ENCODE results near the gene CAPZB. TPM values are rescaled to one million over a fixed set of nuclear protein-coding genes. Genes with fewer than 3 reads are reported as not detected.

CAPZB gene
- total RNA-seq, 2 experiments from 2014 or later: 492 to 518 TPM

DNA sequence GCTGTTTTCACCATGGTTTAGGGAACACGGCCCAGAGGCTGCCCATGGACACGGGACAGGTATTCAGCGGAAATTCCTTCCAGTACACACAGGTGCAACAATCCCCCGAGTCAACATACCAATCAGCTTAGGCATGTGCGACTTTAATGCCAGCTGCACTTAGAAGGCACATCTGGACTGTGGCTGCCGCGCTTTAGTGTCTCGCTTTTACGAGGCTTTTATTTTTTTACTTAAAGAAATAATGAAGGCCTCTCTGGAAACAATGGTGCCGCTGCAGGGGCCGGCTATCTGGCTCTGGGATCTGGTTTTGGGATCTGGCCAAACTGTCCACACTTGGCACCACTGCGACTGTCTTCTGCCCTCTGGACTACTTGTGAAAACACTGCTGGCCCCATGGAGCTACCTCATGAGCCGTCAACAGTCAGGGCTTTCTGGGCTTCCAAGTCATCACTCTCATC lies 117.7 kb downstream of the CAPZB start:
- ChIA-PET CTCF (interaction anchor here (1.0 to 1.5 kb wide), 2 partner anchors 8 to 24 kb away, joined by 3 to 4 read pairs; no protein-coding TSS in a partner anchor), POLR2A (no interaction called here)
- no peaks in the 10 kb centered on the region for H3K27me3 Mint-ChIP-seq (ENCODE audit: low read depth)
- H3K4me1 Mint-ChIP-seq (ENCODE audit: low read depth): peaks cover 3% of the 10 kb centered on the region
- H3K36me3 Mint-ChIP-seq (ENCODE audit: low read depth): peaks cover 14% of the 10 kb centered on the region
- no peak overlapping the region for H3K27ac Mint-ChIP-seq
- ATAC-seq (no peak), DNase-seq (no peak)
- no peaks in the 10 kb centered on the region for H3K9me3 Mint-ChIP-seq (ENCODE audit: insufficient read depth)
- H3K4me3 Mint-ChIP-seq: no peak overlapping the region

DNA sequence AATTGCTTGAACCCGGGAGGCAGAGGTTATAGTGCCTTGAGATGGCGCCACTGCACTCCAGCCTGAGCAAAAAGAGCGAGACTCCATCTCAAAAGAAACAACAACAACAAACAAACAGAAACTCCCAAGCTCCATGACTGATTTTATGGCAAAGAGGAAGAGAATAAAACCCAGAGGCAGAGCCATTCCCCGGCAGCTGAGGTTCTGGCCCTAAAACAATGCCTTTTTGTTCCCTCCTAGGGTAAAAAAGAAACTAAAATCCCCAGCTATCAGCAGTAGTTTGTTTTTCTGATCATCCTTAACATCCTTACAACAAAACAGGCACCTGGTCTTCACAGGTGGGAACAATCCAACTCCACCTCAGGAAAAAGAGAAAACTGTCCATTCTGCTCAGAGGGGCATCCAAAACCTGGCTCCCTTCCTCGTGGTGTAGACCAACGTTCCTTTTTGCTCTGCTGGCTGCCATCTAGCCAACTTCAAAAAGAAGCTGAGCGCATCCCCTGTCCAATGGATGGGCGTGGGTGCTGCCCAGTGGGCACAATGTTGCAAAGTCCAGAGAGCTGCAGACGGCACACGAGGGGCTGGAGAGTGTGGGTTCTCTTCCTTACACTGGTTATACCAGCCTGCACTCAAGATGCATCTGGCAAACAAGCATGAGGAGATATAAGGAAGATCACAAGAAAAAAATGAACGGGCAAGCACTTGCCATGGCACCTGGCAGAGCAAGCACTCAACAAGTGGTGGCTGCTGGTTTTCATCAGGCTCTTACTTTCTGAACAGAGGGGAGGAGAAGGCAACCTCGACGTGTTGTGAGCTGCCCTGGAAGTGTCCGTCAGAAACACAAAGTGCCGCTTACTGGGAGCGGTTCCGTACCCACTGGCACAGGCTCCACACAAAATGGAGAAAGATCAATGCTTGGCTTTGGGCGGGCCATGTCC lies 118.5 kb downstream of the CAPZB start:
- POLR2A ChIA-PET: no interaction called here
- no peak for ATAC-seq
- H3K4me3 Mint-ChIP-seq: no peak overlapping the region
- CTCF ChIA-PET: interaction anchor here (1.0 to 1.5 kb wide), 2 partner anchors 8 to 23 kb away, joined by 3 to 4 read pairs; no protein-coding TSS in a partner anchor
- H3K27ac Mint-ChIP-seq: peak overlapping the region; percentile 64
- peaks cover 10% of the 10 kb centered on the region for H3K36me3 Mint-ChIP-seq (ENCODE audit: low read depth)
- peaks cover 7% of the 10 kb centered on the region for H3K4me1 Mint-ChIP-seq (ENCODE audit: low read depth)
- no peaks in the 10 kb centered on the region for H3K9me3 Mint-ChIP-seq (ENCODE audit: insufficient read depth)
- no peak for DNase-seq
- H3K27me3 Mint-ChIP-seq (ENCODE audit: low read depth): no peaks in the 10 kb centered on the region

DNA sequence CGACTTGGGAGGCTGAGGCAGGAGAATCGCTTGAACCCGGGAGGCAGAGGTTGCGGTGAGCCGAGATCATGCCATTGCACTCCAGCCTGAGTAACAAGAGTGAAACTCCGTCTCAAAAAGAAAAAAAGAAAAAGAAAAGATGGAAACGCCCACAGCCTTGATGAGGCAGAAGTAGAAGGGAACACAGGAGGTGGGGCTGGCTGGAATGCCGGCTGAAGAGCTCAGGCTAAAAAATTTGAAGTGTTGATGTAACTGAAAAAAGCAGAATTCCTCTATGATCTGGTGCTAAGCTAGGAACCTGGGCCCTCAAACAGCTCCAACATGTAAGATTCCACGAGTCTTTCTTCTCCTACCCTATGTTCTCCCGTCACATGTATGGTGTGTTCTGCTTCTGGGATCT lies 119.6 kb downstream of the CAPZB start:
- POLR2A ChIA-PET: no interaction called here
- no peak for DNase-seq
- Mint-ChIP-seq H3K4me1 (ENCODE audit: low read depth) (peaks cover 15% of the 10 kb centered on the region), H3K36me3 (ENCODE audit: low read depth) (peaks cover 10% of the 10 kb centered on the region), H3K27me3 (ENCODE audit: low read depth) (no peaks in the 10 kb centered on the region), H3K4me3 (no peak overlapping the region), H3K27ac (no peak overlapping the region), H3K9me3 (ENCODE audit: insufficient read depth) (no peaks in the 10 kb centered on the region)
- CTCF ChIA-PET: no interaction called here
- no peak for ATAC-seq

DNA sequence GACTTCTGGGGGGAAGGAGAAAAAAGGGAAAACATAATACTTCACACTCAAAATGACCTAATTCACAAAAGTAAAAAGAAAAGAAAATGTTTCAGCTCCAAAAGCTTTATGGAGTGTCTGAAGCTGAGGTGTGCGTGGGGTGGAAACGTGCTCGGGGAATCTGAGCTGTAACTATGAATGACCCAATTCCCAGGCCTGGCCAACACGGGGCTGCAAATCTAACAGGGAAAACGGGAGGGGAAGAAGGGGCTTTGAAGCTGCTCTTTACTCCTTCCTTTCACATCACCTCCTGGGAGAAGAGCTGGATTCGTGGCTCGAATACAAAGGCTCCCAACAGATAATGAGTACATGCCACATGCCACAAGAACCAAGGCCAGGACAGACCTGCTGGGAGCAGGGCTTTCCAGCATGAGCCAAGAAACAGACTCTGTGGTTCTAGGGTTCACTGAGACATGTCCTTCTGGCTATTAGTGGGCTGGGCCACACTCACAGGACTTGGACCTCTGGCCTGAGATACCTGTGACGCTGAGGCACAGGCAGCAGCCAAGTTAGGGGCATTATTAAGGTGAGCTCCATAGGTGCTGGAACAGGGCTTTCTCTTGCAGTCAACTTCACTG lies 121.7 kb downstream of the CAPZB start:
- POLR2A ChIA-PET: interaction anchor here (1.0 kb wide), 1 partner anchor 23 kb away, joined by 3 read pairs; no protein-coding TSS in a partner anchor
- H3K27ac Mint-ChIP-seq: peak overlapping the region; percentile 39
- ATAC-seq (no peak), DNase-seq (no peak)
- peaks cover 11% of the 10 kb centered on the region for H3K36me3 Mint-ChIP-seq (ENCODE audit: low read depth)
- no peak overlapping the region for H3K4me3 Mint-ChIP-seq
- peaks cover 31% of the 10 kb centered on the region for H3K4me1 Mint-ChIP-seq (ENCODE audit: low read depth)
- H3K9me3 Mint-ChIP-seq (ENCODE audit: insufficient read depth): no peaks in the 10 kb centered on the region
- CTCF ChIA-PET: interaction anchor here (0.5 to 1.3 kb wide), 4 partner anchors 11 to 219 kb away, joined by 3 to 4 read pairs (median 3); no protein-coding TSS in a partner anchor
- H3K27me3 Mint-ChIP-seq (ENCODE audit: low read depth): no peaks in the 10 kb centered on the region

GRCh38 chr1:19361611-19362147 lies 123.7 kb downstream of the CAPZB start:
- Mint-ChIP-seq H3K27me3 (ENCODE audit: low read depth) (no peaks in the 10 kb centered on the region), H3K4me3 (no peak overlapping the region), H3K27ac (no peak overlapping the region), H3K9me3 (ENCODE audit: insufficient read depth) (no peaks in the 10 kb centered on the region), H3K4me1 (ENCODE audit: low read depth) (peaks cover 30% of the 10 kb centered on the region), H3K36me3 (ENCODE audit: low read depth) (peaks cover 18% of the 10 kb centered on the region)
- POLR2A ChIA-PET: no interaction called here
- CTCF ChIA-PET: no interaction called here
- DNase-seq: no peak
- no peak for ATAC-seq

DNA sequence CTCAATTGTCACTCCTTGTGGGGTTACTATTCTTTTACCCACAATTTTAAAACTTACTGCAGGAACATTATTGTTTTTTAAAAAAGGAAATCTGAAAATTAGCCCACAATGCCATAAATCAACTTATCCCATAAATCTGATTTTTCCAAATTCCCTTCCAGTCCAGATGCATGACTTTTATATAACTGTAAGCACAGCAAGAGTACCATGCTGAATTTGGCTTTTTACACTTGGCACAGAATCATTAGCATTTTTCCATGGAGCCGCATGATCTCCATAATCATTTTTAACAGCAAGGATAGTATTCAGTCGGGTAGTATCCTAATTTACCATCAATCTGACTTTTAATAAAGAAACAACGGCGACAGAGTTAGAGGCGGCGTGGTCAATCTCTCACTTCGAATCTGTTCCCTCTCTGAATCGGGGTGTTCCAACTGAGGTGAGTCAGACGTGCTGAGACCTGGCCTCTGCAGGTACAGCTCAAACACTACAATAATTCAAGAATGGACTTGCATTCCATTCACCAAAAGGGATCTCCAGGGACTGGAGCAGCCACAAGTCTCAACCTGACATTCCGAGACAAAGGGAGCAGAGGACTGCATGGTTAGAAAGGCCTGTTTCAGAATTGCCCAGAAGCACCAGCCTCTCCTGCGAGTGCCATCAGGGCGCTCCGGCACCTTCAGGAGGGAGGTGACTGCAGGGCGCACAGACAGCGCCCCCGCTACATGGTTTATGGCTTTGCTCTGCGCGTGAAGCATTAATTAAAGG lies 124.3 kb downstream of the CAPZB start:
- ChIA-PET CTCF (interaction anchor here (0.8 kb wide), 1 partner anchor 221 kb away, joined by 3 read pairs; no protein-coding TSS in a partner anchor), POLR2A (no interaction called here)
- DNase-seq (no peak), ATAC-seq (no peak)
- Mint-ChIP-seq H3K27ac (no peak overlapping the region), H3K36me3 (ENCODE audit: low read depth) (peaks cover 22% of the 10 kb centered on the region), H3K4me3 (no peak overlapping the region), H3K9me3 (ENCODE audit: insufficient read depth) (no peaks in the 10 kb centered on the region), H3K4me1 (ENCODE audit: low read depth) (peaks cover 30% of the 10 kb centered on the region), H3K27me3 (ENCODE audit: low read depth) (no peaks in the 10 kb centered on the region)

GRCh38 chr1:19360432-19360831 lies 124.9 kb downstream of the CAPZB start:
- CTCF ChIA-PET: interaction anchor here (0.8 kb wide), 1 partner anchor 222 kb away, joined by 3 read pairs; no protein-coding TSS in a partner anchor
- peaks cover 28% of the 10 kb centered on the region for H3K36me3 Mint-ChIP-seq (ENCODE audit: low read depth)

GRCh38 chr1:19360016-19360415 lies 125.3 kb downstream of the CAPZB start:
- H3K4me3 Mint-ChIP-seq: peak overlapping the region; percentile 12
- H3K9me3 Mint-ChIP-seq (ENCODE audit: insufficient read depth): no peaks in the 10 kb centered on the region
- ATAC-seq (peak; percentile 61), DNase-seq (no peak)
- no peaks in the 10 kb centered on the region for H3K27me3 Mint-ChIP-seq (ENCODE audit: low read depth)
- CTCF ChIA-PET: interaction anchor here (1.4 kb wide), 1 partner anchor 302 kb away, joined by 3 read pairs; no protein-coding TSS in a partner anchor
- peak overlapping the region; percentile 72 for H3K27ac Mint-ChIP-seq
- POLR2A ChIA-PET: no interaction called here
- H3K36me3 Mint-ChIP-seq (ENCODE audit: low read depth): peaks cover 28% of the 10 kb centered on the region
- peaks cover 30% of the 10 kb centered on the region for H3K4me1 Mint-ChIP-seq (ENCODE audit: low read depth)

More at GRCh38 chr1:19360432-19360831, 124.9 kb downstream of the CAPZB start:
- POLR2A ChIA-PET: no interaction called here
- Mint-ChIP-seq H3K27ac (peak overlapping the region; percentile 72), H3K4me1 (ENCODE audit: low read depth) (peaks cover 30% of the 10 kb centered on the region), H3K9me3 (ENCODE audit: insufficient read depth) (no peaks in the 10 kb centered on the region), H3K4me3 (no peak overlapping the region), H3K27me3 (ENCODE audit: low read depth) (no peaks in the 10 kb centered on the region)
- ATAC-seq (no peak), DNase-seq (no peak)

DNA sequence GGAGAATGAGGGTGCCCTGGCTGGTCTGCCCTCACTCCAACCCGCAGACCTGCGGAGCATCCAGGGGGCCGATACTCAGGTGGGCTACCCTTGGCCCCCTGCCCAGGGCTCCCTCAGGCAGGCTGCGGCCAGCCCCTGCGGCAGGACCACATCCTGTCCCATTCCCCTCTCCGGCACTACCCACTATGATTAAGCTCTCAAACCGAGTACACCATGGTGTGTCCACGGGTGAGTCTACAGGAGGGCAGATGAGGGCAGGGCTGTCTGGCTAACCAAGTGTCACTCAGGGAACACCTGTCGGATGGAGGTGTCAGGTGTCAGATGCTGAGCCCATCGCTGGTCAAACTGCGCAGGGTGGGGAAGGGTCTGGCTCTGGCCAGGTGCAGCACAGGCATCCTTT lies 126.0 kb downstream of the CAPZB start:
- Mint-ChIP-seq H3K27me3 (ENCODE audit: low read depth) (no peaks in the 10 kb centered on the region), H3K4me3 (no peak overlapping the region), H3K9me3 (ENCODE audit: insufficient read depth) (no peaks in the 10 kb centered on the region), H3K27ac (peak overlapping the region; percentile 72), H3K36me3 (ENCODE audit: low read depth) (peaks cover 34% of the 10 kb centered on the region), H3K4me1 (ENCODE audit: low read depth) (peaks cover 30% of the 10 kb centered on the region)
- ChIA-PET POLR2A (no interaction called here), CTCF (interaction anchor here (0.7 to 1.4 kb wide), 2 partner anchors 302 to 350 kb away, joined by 3 read pairs; no protein-coding TSS in a partner anchor)
- DNase-seq: no peak
- ATAC-seq: no peak

GRCh38 chr1:19358710-19359109 lies 126.6 kb downstream of the CAPZB start:
- H3K27me3 Mint-ChIP-seq (ENCODE audit: low read depth): no peaks in the 10 kb centered on the region
- H3K36me3 Mint-ChIP-seq (ENCODE audit: low read depth): peaks cover 37% of the 10 kb centered on the region
- no peak overlapping the region for H3K27ac Mint-ChIP-seq
- CTCF ChIA-PET: interaction anchor here (0.7 to 1.4 kb wide), 2 partner anchors 303 to 351 kb away, joined by 3 read pairs; no protein-coding TSS in a partner anchor
- H3K4me1 Mint-ChIP-seq (ENCODE audit: low read depth): peaks cover 30% of the 10 kb centered on the region
- no peak overlapping the region for H3K4me3 Mint-ChIP-seq
- no peak for DNase-seq
- POLR2A ChIA-PET: no interaction called here
- no peak for ATAC-seq
- no peaks in the 10 kb centered on the region for H3K9me3 Mint-ChIP-seq (ENCODE audit: insufficient read depth)

DNA sequence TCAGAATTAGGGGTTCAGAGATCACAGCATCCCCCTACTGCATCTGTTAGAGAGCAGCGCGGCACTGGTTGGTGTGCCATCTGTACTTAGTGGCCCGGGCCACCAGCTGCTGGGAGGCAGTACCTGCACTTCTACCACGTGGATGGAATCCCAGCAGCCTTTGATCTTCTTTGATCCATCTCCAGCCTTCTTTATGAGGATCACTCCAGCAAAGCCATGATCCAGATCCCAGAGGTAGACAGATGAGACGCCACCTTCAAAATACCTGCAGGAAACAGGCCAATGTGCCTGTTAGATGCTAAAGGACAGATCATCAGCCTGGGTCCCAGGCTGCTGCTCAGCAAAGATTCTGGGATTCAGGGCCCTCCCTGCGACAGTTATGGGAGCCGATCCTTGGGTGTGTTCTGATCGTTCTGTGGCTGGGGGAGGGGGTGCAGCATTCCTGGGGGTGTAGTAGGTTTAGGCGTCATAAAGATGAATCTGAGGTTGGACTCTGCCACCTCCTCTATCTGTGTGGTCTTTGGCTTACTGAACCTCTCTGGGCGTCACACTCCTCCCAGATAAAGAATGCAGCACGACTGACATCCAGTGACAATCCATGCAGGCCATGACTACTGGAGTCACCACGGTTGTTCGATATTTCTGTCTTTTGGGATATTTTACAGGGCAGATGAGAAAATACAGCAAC lies 127.9 kb downstream of the CAPZB start:
- Mint-ChIP-seq H3K36me3 (ENCODE audit: low read depth) (peaks cover 39% of the 10 kb centered on the region), H3K4me3 (no peak overlapping the region), H3K9me3 (ENCODE audit: insufficient read depth) (no peaks in the 10 kb centered on the region), H3K27ac (no peak overlapping the region), H3K4me1 (ENCODE audit: low read depth) (peaks cover 30% of the 10 kb centered on the region), H3K27me3 (ENCODE audit: low read depth) (no peaks in the 10 kb centered on the region)
- DNase-seq: no peak
- ChIA-PET POLR2A (no interaction called here), CTCF (no interaction called here)
- ATAC-seq: no peak
